LNCaP clone FGC (cell line): Measurements from ENCODE around the gene STXBP4.

Source experiments
- DNase-seq: peaks from one replicate; pipeline ENCODE4 v3.0.0-alpha.2; 2011; ENCODE audit warnings: low read depth
- H3K4me3 ChIP-seq: 2 replicates; pipeline ENCODE4 v1.5.1; 2011; ENCODE audit warnings: mild to moderate bottlenecking, low read depth, low read length, control low read depth
- CTCF ChIP-seq: IDR thresholded peaks from 2 replicates; pipeline ENCODE4 v1.5.1; 2012; ENCODE audit warnings: mild to moderate bottlenecking; ENCODE audit not compliant: control insufficient read depth, insufficient read depth; ENCODE audit errors: extremely low read depth

The STXBP4 gene

GRCh38 chr17:54979657-54980056 is 11.1 kb downstream of the STXBP4 start:
- TF ChIP-seq CTCF, result no peak
- DNase-seq, result peak; percentile 90
- H3K4me3 ChIP-seq, result peak overlapping the region; percentile 29

- no peak overlapping the region for H3K4me3 ChIP-seq
- TF ChIP-seq CTCF, result no peak
- DNase-seq, result no peak
Measured at GRCh38 chr17:54980375-54980774, 11.8 kb downstream of the STXBP4 start.

- no peak for TF ChIP-seq CTCF
- H3K4me3 ChIP-seq, result no peak overlapping the region
- DNase-seq, result no peak
Measured at GRCh38 chr17:54982399-54982798, 13.8 kb downstream of the STXBP4 start.

- TF ChIP-seq CTCF, result no peak
- no peak for DNase-seq
- H3K4me3 ChIP-seq, result no peak overlapping the region
Measured at GRCh38 chr17:54983260-54983659, 14.7 kb downstream of the STXBP4 start.

GRCh38 chr17:54985476-54985875 is 16.9 kb downstream of the STXBP4 start:
- no peak for DNase-seq
- no peak overlapping the region for H3K4me3 ChIP-seq
- TF ChIP-seq CTCF, result no peak

- H3K4me3 ChIP-seq, result no peak overlapping the region
- DNase-seq, result no peak
- TF ChIP-seq CTCF, result no peak
Measured at GRCh38 chr17:54990118-54990517, 21.6 kb downstream of the STXBP4 start.

GRCh38 chr17:54991567-54991966 is 23.0 kb downstream of the STXBP4 start:
- no peak for TF ChIP-seq CTCF
- no peak overlapping the region for H3K4me3 ChIP-seq
- DNase-seq, result no peak
